ENCODE data around the gene CDK14.
"Not testable (repeated sequence)": the region's sequence is repeated elsewhere in the genome, so short reads cannot be mapped to it uniquely, and the experiment has no call there.

Gene CDK14

GRCh38 chr7:90597563-90598253 lies 1.6 kb downstream of the CDK14 start:
- no peak for DNase-seq

GRCh38 chr7:90599038-90599437 lies 2.9 kb downstream of the CDK14 start:
- DNase-seq: no peak

- no peak for DNase-seq
These were observed 3.9 kb downstream of the CDK14 start for GRCh38 chr7:90599892-90600555.

GRCh38 chr7:90602303-90602702 lies 6.2 kb downstream of the CDK14 start:
- no peak for DNase-seq

GRCh38 chr7:90603346-90603745 lies 7.2 kb downstream of the CDK14 start:
- DNase-seq: no peak

GRCh38 chr7:90604383-90604782 lies 8.3 kb downstream of the CDK14 start:
- no peak for DNase-seq

GRCh38 chr7:90605055-90605454 lies 8.9 kb downstream of the CDK14 start:
- DNase-seq: no peak

GRCh38 chr7:90607196-90607595 lies 11.1 kb downstream of the CDK14 start:
- DNase-seq: no peak

GRCh38 chr7:90610105-90610504 lies 14.0 kb downstream of the CDK14 start:
- no peak for DNase-seq

- DNase-seq: no peak
These were observed 15.0 kb downstream of the CDK14 start for GRCh38 chr7:90611115-90611514.

- no peak for DNase-seq
These were observed 17.0 kb downstream of the CDK14 start for GRCh38 chr7:90613088-90613498.

GRCh38 chr7:90617442-90617841 lies 21.3 kb downstream of the CDK14 start:
- DNase-seq: no peak

GRCh38 chr7:90618876-90619275 lies 22.8 kb downstream of the CDK14 start:
- DNase-seq: no peak

- DNase-seq: no peak
These were observed 25.1 kb downstream of the CDK14 start for GRCh38 chr7:90621125-90621746.

- no peak for DNase-seq
These were observed 25.6 kb downstream of the CDK14 start for GRCh38 chr7:90621747-90622140.

- DNase-seq: no peak
These were observed 26.5 kb downstream of the CDK14 start for GRCh38 chr7:90622670-90623069.

GRCh38 chr7:90624225-90624911 lies 28.2 kb downstream of the CDK14 start:
- DNase-seq: no peak

GRCh38 chr7:90625051-90625450 lies 28.9 kb downstream of the CDK14 start:
- DNase-seq: no peak

- no peak for DNase-seq
These were observed 29.4 kb downstream of the CDK14 start for GRCh38 chr7:90625562-90625961.

GRCh38 chr7:90626013-90626412 lies 29.9 kb downstream of the CDK14 start:
- DNase-seq: no peak

GRCh38 chr7:90629297-90629918 lies 33.3 kb downstream of the CDK14 start:
- DNase-seq: no peak

- DNase-seq: no peak
These were observed 35.4 kb downstream of the CDK14 start for GRCh38 chr7:90631502-90631901.

- not testable (repeated sequence) for DNase-seq
These were observed 43.6 kb downstream of the CDK14 start for GRCh38 chr7:90639683-90640082.
